Uterus (tissue), 2 donors: ENCODE results near the gene ZNF207.

Source experiments
- CTCF ChIP-seq, 4 experiments: fragments of 200-600 bp in 2 of 4; fragments of 450-650 bp in 2 of 4; sonication (generic) in 2 of 4; IDR thresholded peaks; one replicate each; pipeline ENCODE4 v1.5.1; 2016 to 2019; ENCODE audit warnings: antibody characterized with exemption in 4 of 4, mild to moderate bottlenecking in 2 of 4, moderate library complexity in 1 of 4
- POLR2A ChIP-seq, 2 donors: fragments of 450-650 bp; IDR thresholded peaks; one replicate each; pipeline ENCODE4 v1.6.1; 2016; ENCODE audit warnings: antibody characterized with exemption in 2 of 2, mild to moderate bottlenecking in 1 of 2, moderate library complexity in 1 of 2

- TF ChIP-seq CTCF (IDR thresholded peaks at IDR 0.05) (no peak), POLR2A (IDR thresholded peaks at IDR 0.05) (no peak)
Measured at GRCh38 chr17:32330147-32330546, 19.8 kb upstream of the ZNF207 start.
